Breast epithelium (tissue), 4 donors: Measurements from ENCODE around the gene SPHK2. TPM values are rescaled to one million over a fixed set of nuclear protein-coding genes. Genes with fewer than 3 reads are reported as not detected.
"Not testable (repeated sequence)": the region's sequence is repeated elsewhere in the genome, so short reads cannot be mapped to it uniquely, and the experiment has no call there.

Experiments
- DNase-seq, 2 donors: peaks; one replicate each; pipeline ENCODE4 v3.0.0-alpha.2; 2019; ENCODE audit warnings: low spot score in 2 of 2
- H3K27ac ChIP-seq, 2 donors: fragments of 200-600 bp; sonication (generic) in 1 of 2; one replicate each; pipeline ENCODE4 v1.5.1; 2016 to 2019; ENCODE audit warnings: mild to moderate bottlenecking in 1 of 2
- H3K27me3 ChIP-seq, 2 donors: fragments of 200-600 bp; sonication (generic) in 1 of 2; one replicate each; pipeline versions ENCODE4 v1.5.1 to v1.6.0; 2017 to 2019; ENCODE audit warnings: control low read depth in 1 of 2, mild to moderate bottlenecking in 1 of 2
- H3K36me3 ChIP-seq: fragments of 200-600 bp; one replicate; pipeline ENCODE4 v1.5.1; 2019
- H3K4me1 ChIP-seq, 2 donors: fragments of 200-600 bp; sonication (generic); one replicate each; pipeline ENCODE4 v1.5.1; 2016 to 2019; ENCODE audit warnings: control low read depth in 1 of 2
- H3K4me3 ChIP-seq, 3 donors: fragments of 200-600 bp; sonication (generic); 1 replicate in 2 of 3; 2 replicates in 1 of 3; pipeline ENCODE4 v1.5.1; 2016 to 2019; ENCODE audit warnings: mild to moderate bottlenecking in 3 of 3, moderate library complexity in 2 of 3
- H3K9me3 ChIP-seq, 2 donors: fragments of 200-600 bp; sonication (generic) in 1 of 2; one replicate each; pipeline ENCODE4 v1.5.1; 2016 to 2019; ENCODE audit warnings: control low read depth in 1 of 2
- CTCF ChIP-seq, 3 donors: fragments of 450-650 bp; IDR thresholded peaks; one replicate each; pipeline ENCODE4 v1.5.1; 2016 to 2017; ENCODE audit warnings: antibody characterized with exemption in 3 of 3, mild to moderate bottlenecking in 3 of 3, moderate library complexity in 3 of 3
- POLR2A ChIP-seq: fragments of 450-650 bp; IDR thresholded peaks from one replicate; pipeline ENCODE4 v1.6.1; 2016; ENCODE audit warnings: antibody characterized with exemption, mild to moderate bottlenecking, moderate library complexity
- POLR2AphosphoS5 ChIP-seq, 3 donors: sonication (generic); formaldehyde crosslinking; IDR thresholded peaks; one replicate each; pipeline ENCODE4 v1.6.1; 2017; ENCODE audit warnings: antibody characterized with exemption in 3 of 3
- intact Hi-C: fragments of 100-400 bp; cut with DNase I; formaldehyde crosslinking; loops from one replicate; pipeline ENCODE4 v1.15.1; 2023; ENCODE audit warnings: low total_unique reads
- total RNA-seq, 3 donors: library from RNA; depleted of rRNA; stranded (reverse); fragments of >200 nt; gene quantifications; one replicate each; pipeline ENCODE4 v1.1.0, GENCODE V29; 2016

Gene SPHK2
- total RNA-seq, 3 donors from 2014 or later: 7.4 to 10.8 (median 10.5) TPM

DNA sequence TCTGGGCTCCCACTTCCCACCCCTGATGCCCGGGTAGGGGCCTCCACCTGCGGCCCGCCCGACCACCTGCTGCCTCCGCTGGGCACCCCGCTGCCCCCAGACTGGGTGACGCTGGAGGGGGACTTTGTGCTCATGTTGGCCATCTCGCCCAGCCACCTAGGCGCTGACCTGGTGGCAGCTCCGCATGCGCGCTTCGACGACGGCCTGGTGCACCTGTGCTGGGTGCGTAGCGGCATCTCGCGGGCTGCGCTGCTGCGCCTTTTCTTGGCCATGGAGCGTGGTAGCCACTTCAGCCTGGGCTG lies 9.9 kb downstream of the SPHK2 start:
- no peak overlapping the region for H3K4me3 ChIP-seq
- H3K36me3 ChIP-seq: no peaks in the 10 kb centered on the region
- H3K27me3 ChIP-seq: no peaks in the 10 kb centered on the region
- H3K9me3 ChIP-seq: no peaks in the 10 kb centered on the region
- no peak for DNase-seq
- H3K27ac ChIP-seq: peak overlapping the region in 1 of 2 donors; percentile 64
- intact Hi-C loops: no loop called here
- TF ChIP-seq CTCF (IDR thresholded peaks at IDR 0.05) (no peak), POLR2AphosphoS5 (IDR thresholded peaks at IDR 0.05) (peak in 1 of 3 donors; percentile 9)
- H3K4me1 ChIP-seq: peaks cover 0 to 7% of the 10 kb centered on the region in 2 donors

DNA sequence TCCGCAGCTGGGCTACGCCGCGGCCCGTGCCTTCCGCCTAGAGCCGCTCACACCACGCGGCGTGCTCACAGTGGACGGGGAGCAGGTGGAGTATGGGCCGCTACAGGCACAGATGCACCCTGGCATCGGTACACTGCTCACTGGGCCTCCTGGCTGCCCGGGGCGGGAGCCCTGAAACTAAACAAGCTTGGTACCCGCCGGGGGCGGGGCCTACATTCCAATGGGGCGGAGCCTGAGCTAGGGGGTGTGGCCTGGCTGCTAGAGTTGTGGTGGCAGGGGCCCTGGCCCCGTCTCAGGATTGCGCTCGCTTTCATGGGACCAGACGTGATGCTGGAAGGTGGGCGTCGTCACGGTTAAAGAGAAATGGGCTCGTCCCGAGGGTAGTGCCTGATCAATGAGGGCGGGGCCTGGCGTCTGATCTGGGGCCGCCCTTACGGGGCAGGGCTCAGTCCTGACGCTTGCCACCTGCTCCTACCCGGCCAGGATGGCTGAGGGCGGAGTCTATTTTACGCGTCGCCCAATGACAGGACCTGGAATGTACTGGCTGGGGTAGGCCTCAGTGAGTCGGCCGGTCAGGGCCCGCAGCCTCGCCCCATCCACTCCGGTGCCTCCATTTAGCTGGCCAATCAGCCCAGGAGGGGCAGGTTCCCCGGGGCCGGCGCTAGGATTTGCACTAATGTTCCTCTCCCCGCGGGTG lies 10.4 kb downstream of the SPHK2 start:
- H3K9me3 ChIP-seq: no peaks in the 10 kb centered on the region
- peak overlapping the region in 1 of 2 donors; percentile 69 for H3K27ac ChIP-seq
- H3K4me1 ChIP-seq: peaks cover 0 to 7% of the 10 kb centered on the region in 2 donors
- no peaks in the 10 kb centered on the region for H3K27me3 ChIP-seq
- intact Hi-C loops: no loop called here
- H3K4me3 ChIP-seq: no peak overlapping the region
- no peak for DNase-seq
- no peaks in the 10 kb centered on the region for H3K36me3 ChIP-seq
- no peak for TF ChIP-seq CTCF (IDR thresholded peaks at IDR 0.05)
- TF ChIP-seq POLR2A: no peak
- TF ChIP-seq POLR2AphosphoS5 (IDR thresholded peaks at IDR 0.05): peak in 2 of 3 donors; percentile 5 to 7

- H3K36me3 ChIP-seq: no peaks in the 10 kb centered on the region
- H3K27ac ChIP-seq: peak overlapping the region in 1 of 2 donors; percentile 69
- DNase-seq: no peak
- no peaks in the 10 kb centered on the region for H3K9me3 ChIP-seq
- TF ChIP-seq POLR2AphosphoS5 (IDR thresholded peaks at IDR 0.05) (peak in 1 of 3 donors; percentile 20), POLR2A (no peak)
- no peak overlapping the region for H3K4me3 ChIP-seq
- intact Hi-C loops: no loop called here
- no peaks in the 10 kb centered on the region for H3K27me3 ChIP-seq
- peaks cover 0 to 7% of the 10 kb centered on the region in 2 donors for H3K4me1 ChIP-seq
These were observed 11.2 kb downstream of the SPHK2 start for GRCh38 chr19:48630296-48631063.

- Histone ChIP-seq H3K27me3 (no peaks in the 10 kb centered on the region), H3K4me1 (peaks cover 0 to 7% of the 10 kb centered on the region in 2 donors), H3K4me3 (no peak overlapping the region), H3K36me3 (no peaks in the 10 kb centered on the region), H3K27ac (peak overlapping the region in 1 of 2 donors; percentile 69), H3K9me3 (no peaks in the 10 kb centered on the region)
- TF ChIP-seq POLR2AphosphoS5 (IDR thresholded peaks at IDR 0.05) (no peak), POLR2A (no peak), CTCF (IDR thresholded peaks at IDR 0.05) (no peak)
- DNase-seq: no peak
- intact Hi-C loops: no loop called here
These were observed 11.9 kb downstream of the SPHK2 start for GRCh38 chr19:48631225-48631624.

DNA sequence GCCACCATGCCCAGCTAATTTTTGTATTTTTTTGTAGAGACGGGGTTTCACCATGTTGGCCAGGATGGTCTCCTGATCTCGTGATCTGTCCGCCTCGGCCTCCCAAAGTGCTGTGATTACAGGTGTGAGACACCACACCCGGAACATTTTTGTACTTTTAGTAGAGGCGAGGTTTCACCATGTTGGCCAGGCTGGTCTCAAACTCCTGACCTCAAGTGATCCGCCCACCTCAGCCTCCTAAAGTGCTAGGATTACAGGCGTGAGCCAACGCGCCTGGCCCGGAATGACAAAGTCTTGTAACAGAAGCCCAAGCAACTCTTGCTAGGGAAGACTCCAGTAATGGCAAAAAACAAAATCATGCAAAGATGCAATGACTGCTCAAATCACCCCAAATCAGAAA lies 13.0 kb downstream of the SPHK2 start:
- H3K4me3 ChIP-seq, H3K9me3 ChIP-seq, intact Hi-C loops, H3K27me3 ChIP-seq, H3K36me3 ChIP-seq, DNase-seq, H3K4me1 ChIP-seq: not testable (repeated sequence)
- peak overlapping the region in 1 of 2 donors; percentile 99 for H3K27ac ChIP-seq

GRCh38 chr19:48632692-48633147 lies 13.4 kb downstream of the SPHK2 start:
- H3K9me3 ChIP-seq: no peaks in the 10 kb centered on the region
- no peak overlapping the region for H3K4me3 ChIP-seq
- TF ChIP-seq POLR2A: no peak
- no peak for TF ChIP-seq POLR2AphosphoS5 (IDR thresholded peaks at IDR 0.05)
- no peak for TF ChIP-seq CTCF (IDR thresholded peaks at IDR 0.05)
- H3K27me3 ChIP-seq: no peaks in the 10 kb centered on the region
- DNase-seq: no peak
- intact Hi-C loops: no loop called here
- peaks cover 0 to 7% of the 10 kb centered on the region in 2 donors for H3K4me1 ChIP-seq
- peak overlapping the region; percentile 99 for H3K27ac ChIP-seq
- H3K36me3 ChIP-seq: no peaks in the 10 kb centered on the region
